Posterior cingulate gyrus (tissue), 11 donors: ENCODE results near the gene XYLT1.

Experiments
- DNase-seq, 10 donors: peaks; one replicate each; pipeline versions ENCODE4 v3.0.0 to v3.0.0-alpha.2; 2020 to 2021; ENCODE audit warnings: mixed read lengths in 3 of 10
- intact Hi-C: fragments of 100-400 bp; cut with DNase I; formaldehyde crosslinking; loops from one replicate; pipeline ENCODE4 v1.15.1; 2023

XYLT1 gene

GRCh38 chr16:17303101-17303500, 167.7 kb downstream of the XYLT1 start:
- intact Hi-C loops = no loop called here
- DNase-seq = no peak

GRCh38 chr16:17302620-17303019, 168.1 kb downstream of the XYLT1 start:
- DNase-seq = no peak
- intact Hi-C loops = no loop called here

GRCh38 chr16:17302214-17302613, 168.5 kb downstream of the XYLT1 start:
- no peak for DNase-seq

GRCh38 chr16:17301593-17302135, 169.1 kb downstream of the XYLT1 start:
- no peak for DNase-seq
- intact Hi-C loops = no loop called here

More at GRCh38 chr16:17302214-17302613, 168.5 kb downstream of the XYLT1 start:
- intact Hi-C loops = no loop called here

GRCh38 chr16:17301184-17301583, 169.6 kb downstream of the XYLT1 start:
- intact Hi-C loops = no loop called here
- no peak for DNase-seq

GRCh38 chr16:17299790-17300189, 171.0 kb downstream of the XYLT1 start:
- intact Hi-C loops = no loop called here
- no peak for DNase-seq

GRCh38 chr16:17298238-17298637, 172.5 kb downstream of the XYLT1 start:
- no peak for DNase-seq
- intact Hi-C loops = no loop called here

- intact Hi-C loops = no loop called here
- no peak for DNase-seq
Measured at GRCh38 chr16:17296431-17296830, 174.3 kb downstream of the XYLT1 start.

GRCh38 chr16:17295948-17296347, 174.8 kb downstream of the XYLT1 start:
- no peak for DNase-seq
- intact Hi-C loops = no loop called here

- no peak for DNase-seq
- intact Hi-C loops = no loop called here
Measured at GRCh38 chr16:17294856-17295255, 175.9 kb downstream of the XYLT1 start.

- intact Hi-C loops = no loop called here
- DNase-seq = no peak
Measured at GRCh38 chr16:17293813-17294558, 176.8 kb downstream of the XYLT1 start.

GRCh38 chr16:17291289-17291688, 179.5 kb downstream of the XYLT1 start:
- intact Hi-C loops = no loop called here
- no peak for DNase-seq

- DNase-seq = no peak
- intact Hi-C loops = no loop called here
Measured at GRCh38 chr16:17289674-17290635, 180.8 kb downstream of the XYLT1 start.

- intact Hi-C loops = no loop called here
- DNase-seq = no peak
Measured at GRCh38 chr16:17289050-17289449, 181.7 kb downstream of the XYLT1 start.

- no peak for DNase-seq
- intact Hi-C loops = no loop called here
Measured at GRCh38 chr16:17287166-17287800, 183.5 kb downstream of the XYLT1 start.

- DNase-seq = no peak
- intact Hi-C loops = no loop called here
Measured at GRCh38 chr16:17286443-17286842, 184.3 kb downstream of the XYLT1 start.

GRCh38 chr16:17283016-17283415, 187.7 kb downstream of the XYLT1 start:
- intact Hi-C loops = no loop called here
- peak in 2 of 10 donors; percentile 29 to 77 for DNase-seq

- intact Hi-C loops = no loop called here
- DNase-seq = no peak
Measured at GRCh38 chr16:17282247-17282646, 188.5 kb downstream of the XYLT1 start.

GRCh38 chr16:17281052-17281451, 189.7 kb downstream of the XYLT1 start:
- intact Hi-C loops = no loop called here
- peak in 1 of 10 donors; percentile 45 for DNase-seq

- intact Hi-C loops = loop anchor here (1.0 to 5.0 kb wide), 2 partner anchors 138 to 189 kb away; no protein-coding TSS in a partner anchor
- DNase-seq = no peak
Measured at GRCh38 chr16:17278988-17279387, 191.8 kb downstream of the XYLT1 start.

GRCh38 chr16:17277981-17278381, 192.8 kb downstream of the XYLT1 start:
- DNase-seq = peak in 8 of 10 donors; percentile 24 to 91 (median 52)
- intact Hi-C loops = loop anchor here (1.0 to 5.0 kb wide), 2 partner anchors 139 to 190 kb away; no protein-coding TSS in a partner anchor
